Epithelial cell of proximal tubule (primary cell): ENCODE data around the gene IQSEC1. TPM values are rescaled to one million over a fixed set of nuclear protein-coding genes. Genes with fewer than 3 reads are reported as not detected.

Source experiments
- DNase-seq: peaks from one replicate; pipeline ENCODE4 v3.0.0-alpha.2; 2011; ENCODE audit warnings: low read depth
- H3K4me3 ChIP-seq: 2 replicates; pipeline ENCODE4 v1.5.1; 2011; ENCODE audit warnings: low read depth, mild to moderate bottlenecking, low read length
- total RNA-seq: library from RNA; depleted of rRNA; stranded (reverse); fragments of >200 nt; gene quantifications from 2 replicates; pipeline ENCODE4 v1.2.3, GENCODE V29; 2015
- TF ChIP-seq, protein P1 (sequence below): conservative IDR thresholded peaks from 2 replicates; pipeline ENCODE4 v1.5.1; 2012; ENCODE audit warnings: low read depth, mild to moderate bottlenecking, low read length

IQSEC1 gene
- total RNA-seq, 1 donor from 2014 or later: 8.8 TPM

DNA sequence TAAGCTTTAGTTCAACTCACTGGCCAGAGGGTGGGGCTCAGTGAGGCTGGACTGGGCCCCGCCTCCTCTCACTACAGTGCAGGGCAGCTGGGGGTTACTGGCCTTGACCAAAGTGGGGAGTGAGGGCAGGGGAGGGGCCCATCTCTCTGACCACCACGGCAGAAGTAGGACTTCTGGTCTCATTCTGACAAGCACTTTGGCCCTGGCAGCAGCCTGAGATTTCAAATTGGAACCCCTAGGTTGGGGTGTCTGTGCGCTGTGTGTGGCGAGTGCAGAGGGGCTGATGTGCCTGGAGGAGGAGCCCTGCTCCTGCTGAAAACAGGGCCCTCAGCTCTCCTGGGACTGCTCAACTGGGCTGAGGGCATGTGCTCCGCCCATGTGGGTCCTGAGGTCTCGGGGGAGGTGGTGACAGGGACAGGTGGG is 171.6 kb downstream of the IQSEC1 start:
- DNase-seq: no peak
- TF ChIP-seq, protein P1, sequence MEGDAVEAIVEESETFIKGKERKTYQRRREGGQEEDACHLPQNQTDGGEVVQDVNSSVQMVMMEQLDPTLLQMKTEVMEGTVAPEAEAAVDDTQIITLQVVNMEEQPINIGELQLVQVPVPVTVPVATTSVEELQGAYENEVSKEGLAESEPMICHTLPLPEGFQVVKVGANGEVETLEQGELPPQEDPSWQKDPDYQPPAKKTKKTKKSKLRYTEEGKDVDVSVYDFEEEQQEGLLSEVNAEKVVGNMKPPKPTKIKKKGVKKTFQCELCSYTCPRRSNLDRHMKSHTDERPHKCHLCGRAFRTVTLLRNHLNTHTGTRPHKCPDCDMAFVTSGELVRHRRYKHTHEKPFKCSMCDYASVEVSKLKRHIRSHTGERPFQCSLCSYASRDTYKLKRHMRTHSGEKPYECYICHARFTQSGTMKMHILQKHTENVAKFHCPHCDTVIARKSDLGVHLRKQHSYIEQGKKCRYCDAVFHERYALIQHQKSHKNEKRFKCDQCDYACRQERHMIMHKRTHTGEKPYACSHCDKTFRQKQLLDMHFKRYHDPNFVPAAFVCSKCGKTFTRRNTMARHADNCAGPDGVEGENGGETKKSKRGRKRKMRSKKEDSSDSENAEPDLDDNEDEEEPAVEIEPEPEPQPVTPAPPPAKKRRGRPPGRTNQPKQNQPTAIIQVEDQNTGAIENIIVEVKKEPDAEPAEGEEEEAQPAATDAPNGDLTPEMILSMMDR: no peak
- H3K4me3 ChIP-seq: no peak overlapping the region

- TF ChIP-seq, protein P1: no peak
- no peak overlapping the region for H3K4me3 ChIP-seq
- DNase-seq: no peak
Observed at GRCh38 chr3:12900885-12901411, 172.3 kb downstream of the IQSEC1 start.

DNA sequence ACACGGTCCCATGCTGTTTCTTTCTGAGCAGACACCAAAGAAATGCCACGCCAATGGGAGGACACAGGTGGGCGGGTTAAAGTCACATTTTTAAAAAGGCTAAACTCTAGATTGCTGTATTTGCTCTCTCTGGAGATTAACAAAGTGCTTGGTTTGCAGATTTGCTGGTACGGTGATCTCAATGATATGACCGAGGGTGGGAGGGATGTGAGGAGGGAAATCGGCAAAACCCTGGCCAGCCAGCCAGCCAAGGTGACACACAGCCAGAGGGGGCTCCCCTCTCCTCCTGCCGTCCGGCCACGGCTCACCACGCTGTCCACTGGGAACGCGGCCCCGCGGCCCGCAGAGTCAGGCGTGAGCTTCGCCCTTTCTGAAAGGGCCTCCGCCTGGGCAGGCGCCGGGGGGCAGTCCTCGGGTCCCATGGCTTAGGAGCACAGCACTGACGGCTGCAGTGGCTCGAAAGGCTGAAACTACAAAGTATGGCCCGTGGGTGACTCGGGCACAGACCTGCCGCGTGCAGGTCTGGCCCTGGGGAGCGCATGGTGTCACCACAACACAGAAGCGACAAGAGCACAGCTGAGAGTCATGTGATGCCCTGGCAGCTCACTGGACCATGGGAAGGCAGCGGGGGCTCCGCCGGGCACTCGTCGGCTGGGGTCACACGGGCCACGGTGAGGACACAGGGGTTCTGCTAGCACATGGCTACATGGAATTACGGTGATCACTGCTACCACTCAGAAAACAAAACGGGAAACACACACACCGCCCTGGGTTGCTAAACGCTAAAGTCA is 174.1 kb downstream of the IQSEC1 start:
- DNase-seq: no peak

GRCh38 chr3:12898290-12898964 is 174.8 kb downstream of the IQSEC1 start:
- TF ChIP-seq, protein P1: no peak
- DNase-seq: no peak
- no peak overlapping the region for H3K4me3 ChIP-seq

More for the DNA sequence above, 174.1 kb downstream of the IQSEC1 start:
- no peak overlapping the region for H3K4me3 ChIP-seq
- TF ChIP-seq, protein P1: no peak

GRCh38 chr3:12897381-12898289 is 175.6 kb downstream of the IQSEC1 start:
- DNase-seq: no peak
- H3K4me3 ChIP-seq: no peak overlapping the region
- TF ChIP-seq, protein P1: no peak

DNA sequence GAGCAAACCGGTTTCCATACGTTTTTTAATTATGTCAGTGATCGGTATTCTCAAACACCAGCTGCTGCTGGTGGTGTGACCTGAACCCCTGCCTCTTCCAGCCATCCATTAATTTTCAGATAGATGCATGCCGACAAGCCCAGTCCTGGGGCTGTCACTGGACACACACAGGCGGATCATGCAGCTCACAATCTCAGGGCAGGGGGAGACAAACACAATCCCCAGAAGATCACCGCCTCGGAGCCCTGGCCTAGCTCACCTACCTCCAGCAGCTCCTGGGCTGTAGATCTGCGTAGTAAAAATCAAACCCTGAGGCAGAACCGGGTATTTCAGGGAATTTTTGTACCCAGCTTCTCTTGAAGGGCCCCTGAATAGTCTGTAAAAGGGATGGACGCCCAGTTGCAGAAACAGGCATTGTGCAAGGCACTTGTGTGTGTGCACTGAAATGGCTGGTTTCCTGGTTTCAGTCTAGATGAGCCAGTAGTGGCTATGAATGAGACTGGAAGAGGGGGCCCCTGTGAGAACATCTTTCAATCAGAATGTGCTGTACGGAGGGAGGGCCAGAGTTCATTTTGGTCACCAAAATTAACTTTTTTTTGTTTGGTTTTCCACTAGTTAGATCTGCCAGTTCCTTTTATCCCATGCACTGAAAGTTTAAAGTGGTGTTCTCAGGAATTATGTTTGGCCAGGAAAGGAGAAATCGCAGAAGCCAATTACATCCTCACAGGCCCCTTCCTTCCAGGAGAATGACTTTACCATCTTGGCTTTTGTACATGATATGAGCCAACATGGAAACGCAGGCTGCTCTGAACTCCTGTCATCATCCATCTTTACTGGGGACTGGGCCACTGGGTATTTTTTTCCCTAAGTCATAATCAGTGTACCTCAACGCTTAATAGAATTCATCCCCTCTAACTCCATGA is 176.9 kb downstream of the IQSEC1 start:
- DNase-seq: no peak
- no peak overlapping the region for H3K4me3 ChIP-seq
- TF ChIP-seq, protein P1: no peak
